HepG2 (cell line): ENCODE data around the gene GLI3. TPM values are rescaled to one million over a fixed set of nuclear protein-coding genes. Genes with fewer than 3 reads are reported as not detected.

Source experiments
- ATAC-seq: fragments of 200-7000 bp; cut with Tn5 transposase; 3 replicates; pipeline ENCODE4 v1.9.1; 2020; ENCODE audit warnings: mild to moderate bottlenecking, moderate library complexity
- BruUV-seq: library from RNA; stranded (reverse); fragments of 400-500 nt; replicated peaks from 2 replicates; lab custom pipeline; 2021; lab: Mats Ljungman, UMichigan
- CTCF ChIA-PET: fragments of 300-600 bp; formaldehyde crosslinking; extraction: SDS; loops from one replicate; lab custom pipeline; 2021; ENCODE audit warnings: low total read pairs, inconsistent platforms, low intra/inter-chr PET ratio; lab: Yijun Ruan, JAX
- POLR2A ChIA-PET: fragments of 350-600 bp; sonication (Branson Sonifier 250); formaldehyde crosslinking; loops from one replicate; lab custom pipeline; 2020; ENCODE audit warnings: antibody characterized with exemption, inconsistent platforms; lab: Yijun Ruan, JAX
- DNase-seq: peaks from one replicate; pipeline ENCODE4 v3.0.0-alpha.2; 2015; ENCODE audit warnings: low spot score
- FAIRE-seq: peaks from 3 replicates; lab custom pipeline; 2011; peaks lifted over from hg19 to GRCh38; lab: Jason Lieb, UNC
- H2AFZ ChIP-seq: one replicate; pipeline ENCODE4 v1.6.1; 2011; ENCODE audit warnings: low read length, inconsistent platforms
- H3K27ac ChIP-seq: fragments of 300-600 bp; 3 replicates; pipeline ENCODE4 v1.8.0; 2011; ENCODE audit warnings: mixed run types, mild to moderate bottlenecking, mixed read lengths, low read length, inconsistent platforms; ENCODE audit not compliant: insufficient read depth; ENCODE audit errors: extremely low read length
- H3K27me3 ChIP-seq, 2 experiments: fragments of 200-600 bp in 1 of 2; 2 replicates in 1 of 2; 3 replicates in 1 of 2; pipeline versions ENCODE4 v1.6.0 to v1.8.0; 2011; ENCODE audit warnings: low read length in 2 of 2, mild to moderate bottlenecking in 2 of 2, moderate library complexity in 2 of 2, inconsistent platforms in 1 of 2; ENCODE audit not compliant: insufficient read depth in 2 of 2, control insufficient read depth in 1 of 2
- H3K36me3 ChIP-seq, 2 experiments: fragments of 200-600 bp in 1 of 2; replicated peaks in 1 of 2; 2 replicates in 1 of 2; 3 replicates in 1 of 2; pipeline versions ENCODE4 v1.5.1 to v1.8.0; 2011; ENCODE audit warnings: low read length in 2 of 2, inconsistent platforms in 1 of 2; ENCODE audit not compliant: insufficient read depth in 2 of 2, control insufficient read depth in 1 of 2
- H3K4me1 ChIP-seq: 2 replicates; pipeline ENCODE4 v1.5.1; 2012; ENCODE audit warnings: low read length, inconsistent platforms; ENCODE audit not compliant: insufficient read depth
- H3K4me2 ChIP-seq: 2 replicates; pipeline ENCODE4 v1.6.0; 2011; ENCODE audit warnings: low read depth, low read length, inconsistent platforms
- H3K4me3 ChIP-seq, 3 experiments: fragments of 200-600 bp in 1 of 3; sonication (generic), shearing (Covaris generic) in 1 of 3; replicated peaks in 1 of 3; 2 replicates each; pipeline ENCODE4 v1.5.1; 2011 to 2016; ENCODE audit warnings: low read length in 3 of 3, inconsistent platforms in 2 of 3, low read depth in 2 of 3, mild to moderate bottlenecking in 2 of 3, control low read depth in 1 of 3, mixed read lengths in 1 of 3; ENCODE audit not compliant: insufficient read depth in 1 of 3
- H3K79me2 ChIP-seq: one replicate; pipeline ENCODE4 v1.6.1; 2011; ENCODE audit warnings: low read length, inconsistent platforms; ENCODE audit not compliant: insufficient read depth
- H3K9ac ChIP-seq: 2 replicates; pipeline ENCODE4 v1.6.0; 2011; ENCODE audit warnings: mild to moderate bottlenecking, low read depth, low read length, inconsistent platforms; ENCODE audit not compliant: insufficient read depth
- H3K9me3 ChIP-seq: 2 replicates; pipeline ENCODE4 v1.5.1; 2012; ENCODE audit warnings: mild to moderate bottlenecking, low read length
- H4K20me1 ChIP-seq: 2 replicates; pipeline ENCODE4 v1.6.0; 2011; ENCODE audit warnings: inconsistent platforms, mild to moderate bottlenecking, low read length, moderate library complexity; ENCODE audit not compliant: insufficient read depth
- GMEB1 ChIP-seq: sonication (generic); formaldehyde crosslinking; IDR thresholded peaks from 2 replicates; pipeline ENCODE4 v1.5.1; 2020; ENCODE audit warnings: missing genetic modification reagents, mild to moderate bottlenecking, borderline replicate concordance
- PBX3 ChIP-seq: sonication (generic); formaldehyde crosslinking; IDR thresholded peaks from 2 replicates; pipeline ENCODE4 v1.8.1; 2023; ENCODE audit warnings: missing genetic modification reagents, inconsistent platforms, borderline replicate concordance
- SMYD3 ChIP-seq: sonication (generic); formaldehyde crosslinking; IDR thresholded peaks from 2 replicates; pipeline ENCODE4 v1.8.1; 2023; ENCODE audit warnings: mild to moderate bottlenecking, missing genetic modification reagents
- ZBTB38 ChIP-seq: sonication (generic); formaldehyde crosslinking; IDR thresholded peaks from 2 replicates; pipeline ENCODE4 v1.5.1; 2020; ENCODE audit warnings: mild to moderate bottlenecking, missing genetic modification reagents
- ZFY ChIP-seq: sonication (generic); formaldehyde crosslinking; IDR thresholded peaks from 2 replicates; pipeline ENCODE4 v1.4.0; 2020; ENCODE audit warnings: missing genetic modification reagents
- ZNF30 ChIP-seq: sonication (generic); formaldehyde crosslinking; IDR thresholded peaks from 2 replicates; pipeline ENCODE4 v1.5.0; 2020; ENCODE audit warnings: mild to moderate bottlenecking, missing genetic modification reagents
- ZNF543 ChIP-seq: sonication (generic); formaldehyde crosslinking; IDR thresholded peaks from 2 replicates; pipeline ENCODE4 v1.4.0; 2020; ENCODE audit warnings: mild to moderate bottlenecking, missing genetic modification reagents
- ZNF687 ChIP-seq: sonication (generic); formaldehyde crosslinking; IDR thresholded peaks from 2 replicates; pipeline ENCODE4 v1.5.1; 2020; ENCODE audit warnings: mild to moderate bottlenecking, missing genetic modification reagents, moderate library complexity
- ZSCAN20 ChIP-seq: sonication (generic); formaldehyde crosslinking; IDR thresholded peaks from 2 replicates; pipeline ENCODE4 v1.4.0; 2020; ENCODE audit warnings: missing genetic modification reagents, mild to moderate bottlenecking, borderline replicate concordance
- ZSCAN5A ChIP-seq: sonication (generic); formaldehyde crosslinking; IDR thresholded peaks from 2 replicates; pipeline ENCODE4 v1.8.0; 2022; ENCODE audit warnings: mild to moderate bottlenecking, missing genetic modification reagents, borderline replicate concordance
- WGBS: methylation state at CpG from one replicate; pipeline ENCODE4 v1.1.6; 2017; ENCODE audit warnings: low lambda C conversion rate; 5-methylcytosine and 5-hydroxymethylcytosine counted together
- in situ Hi-C: cut with HindIII; loops from 2 replicates; pipeline ENCODE4 v1.10.0; 2017; ENCODE audit warnings: low pct_unique_long_range_greater_than_20kb; ENCODE audit not compliant: extremely low pct_ligation_motif_present
- intact Hi-C: fragments of 100-400 bp; cut with micrococcal nuclease; formaldehyde crosslinking; loops from one replicate; pipeline ENCODE4 v1.10.0; 2022; ENCODE audit not compliant: unreplicated experiment
- polyA plus RNA-seq, 8 experiments: library from polyadenylated mRNA; depleted of rRNA in 3 of 8; stranded (reverse) in 7 of 8; unstranded in 1 of 8; fragments of >200 nt; fragmentation: Illumina TruSeq in 4 of 8; extraction: Trizol in 4 of 8; gene quantifications; 2 replicates each; pipeline versions ENCODE4 v1.2.1 to v1.2.3, GENCODE V29; 2011 to 2016; ENCODE audit warnings: low read depth in 4 of 8, missing spikeins in 1 of 8, mixed read lengths in 1 of 8; ENCODE audit not compliant: insufficient read depth in 1 of 8
- total RNA-seq, 5 experiments: library from RNA; depleted of rRNA; stranded (reverse); fragments of >200 nt; fragmentation: Illumina TruSeq; extraction: Trizol; gene quantifications; 2 replicates each; pipeline ENCODE4 v1.2.3, GENCODE V29; 2016; ENCODE audit warnings: low read depth in 1 of 5

Gene GLI3
- total and polyA plus RNA-seq, 2 of the 13 experiments (the other 11 are each of a cell fraction or from before 2014, with no cell fraction given), result not detected

GRCh38 chr7:41995632-41996271, 241.3 kb downstream of the GLI3 start:
- BruUV-seq, result no TSS peak
- ChIA-PET POLR2A (no interaction called here), CTCF (no interaction called here)
- Histone ChIP-seq H3K36me3 (no peaks in the 10 kb centered on the region), H4K20me1 (no peaks in the 10 kb centered on the region), H3K79me2 (no peaks in the 10 kb centered on the region), H3K27ac (no peak overlapping the region), H3K27me3 (no peaks in the 10 kb centered on the region; a peak in 1 of 5 replicates), H3K4me3 (no peak overlapping the region), H2AFZ (no peak overlapping the region), H3K4me1 (no peaks in the 10 kb centered on the region), H3K9ac (no peak overlapping the region), H3K9me3 (no peaks in the 10 kb centered on the region), H3K4me2 (no peak overlapping the region)
- ATAC-seq, result no peak
- intact Hi-C loops, result no loop called here
- 0% methylated on average over 2 of the region's 2 CpGs for WGBS
- no peak for FAIRE-seq
- no peak for DNase-seq
- in situ Hi-C loops, result no loop called here
- TF ChIP-seq SMYD3 (CRISPR knock-in tag), result no peak
- TF ChIP-seq ZSCAN5A (CRISPR knock-in tag), result no peak
- TF ChIP-seq ZNF543 (CRISPR knock-in tag), result no peak
- TF ChIP-seq ZBTB38, result no peak
- no peak for TF ChIP-seq GMEB1 (CRISPR knock-in tag)
- no peak for TF ChIP-seq ZFY
- TF ChIP-seq ZSCAN20 (CRISPR knock-in tag), result no peak
- no peak for TF ChIP-seq ZNF30 (CRISPR knock-in tag)
- TF ChIP-seq PBX3 (CRISPR knock-in tag), result no peak
- TF ChIP-seq ZNF687, result no peak
- TF ChIP-seq, all 625 proteins: peak for 0
